B cell (primary cell): ENCODE measurements around the gene DNAJB8. TPM values are rescaled to one million over a fixed set of nuclear protein-coding genes. Genes with fewer than 3 reads are reported as not detected.

Experiments used
- ATAC-seq: fragments of 200-7000 bp; cut with Tn5 transposase; one replicate; pipeline ENCODE4 v1.10.0; 2021; ENCODE audit warnings: low read depth, mild to moderate bottlenecking, moderate number of reproducible peaks, moderate library complexity
- CTCF ChIA-PET: fragments of 350-600 bp; sonication (Branson Sonifier 250); formaldehyde crosslinking; loops from one replicate; lab custom pipeline; 2021; ENCODE audit warnings: antibody characterized with exemption, inconsistent platforms; lab: Charles Lee
- POLR2A ChIA-PET: fragments of 350-600 bp; sonication (Branson Sonifier 250); formaldehyde crosslinking; loops from one replicate; lab custom pipeline; 2021; ENCODE audit warnings: antibody characterized with exemption; lab: Charles Lee
- DNase-seq: peaks from one replicate; pipeline ENCODE4 v3.0.0; 2013
- H2AFZ ChIP-seq: 2 replicates; pipeline ENCODE4 v1.6.1; 2012; ENCODE audit warnings: mild to moderate bottlenecking, low read depth, low read length; ENCODE audit not compliant: insufficient read depth, poor library complexity, severe bottlenecking
- H3K27ac ChIP-seq, 2 donors: 1 replicate in 1 of 2; 2 replicates in 1 of 2; pipeline ENCODE4 v1.5.1; 2012 to 2013; ENCODE audit warnings: low read length in 2 of 2, mild to moderate bottlenecking in 2 of 2, moderate library complexity in 1 of 2
- H3K27me3 ChIP-seq, 4 experiments: fragments of 200-600 bp in 1 of 4; sonication (generic) in 1 of 4; replicated peaks in 1 of 4; 1 replicate in 2 of 4; 2 replicates in 2 of 4; pipeline versions ENCODE4 v1.6.1 to v1.7.0; 2013 to 2016; ENCODE audit warnings: low read length in 3 of 4, mild to moderate bottlenecking in 2 of 4, mixed read lengths in 1 of 4, moderate library complexity in 1 of 4; ENCODE audit not compliant: insufficient read depth in 4 of 4, control insufficient read depth in 3 of 4; ENCODE audit errors: control extremely low read depth in 1 of 4
- H3K36me3 ChIP-seq, 2 experiments: replicated peaks in 1 of 2; 1 replicate in 1 of 2; 2 replicates in 1 of 2; pipeline versions ENCODE4 v1.6.1 to v1.7.1; 2013; ENCODE audit warnings: low read length in 1 of 2; ENCODE audit not compliant: insufficient read depth in 2 of 2, control insufficient read depth in 1 of 2; ENCODE audit errors: control extremely low read depth in 1 of 2, extremely low read depth in 1 of 2
- H3K4me1 ChIP-seq, 2 donors: fragments of 200-600 bp in 1 of 2; sonication (generic) in 1 of 2; 1 replicate in 1 of 2; 2 replicates in 1 of 2; pipeline versions ENCODE4 v1.5.1 to v1.6.1; 2013 to 2017; ENCODE audit warnings: low read length in 2 of 2; ENCODE audit not compliant: control insufficient read depth in 2 of 2, insufficient read depth in 2 of 2
- H3K4me2 ChIP-seq: replicated peaks from 2 replicates; pipeline ENCODE3; 2012; ENCODE audit warnings: mild to moderate bottlenecking, low read depth, low read length; ENCODE audit not compliant: poor library complexity, severe bottlenecking
- H3K4me3 ChIP-seq, 5 experiments: fragments of 200-600 bp in 1 of 5; sonication (generic) in 1 of 5; 1 replicate in 3 of 5; 2 replicates in 2 of 5; pipeline versions ENCODE4 v1.5.1 to v1.7.0; 2011 to 2016; ENCODE audit warnings: low read length in 4 of 5, mild to moderate bottlenecking in 4 of 5, low read depth in 2 of 5, control low read depth in 1 of 5, moderate library complexity in 1 of 5; ENCODE audit not compliant: insufficient read depth in 1 of 5; ENCODE audit errors: control extremely low read depth in 1 of 5, extremely low read depth in 1 of 5
- H3K79me2 ChIP-seq: fragments of 200-600 bp; sonication (generic); one replicate; pipeline ENCODE4 v1.6.0; 2016; ENCODE audit warnings: low read length; ENCODE audit not compliant: control insufficient read depth, insufficient read depth
- H3K9ac ChIP-seq: fragments of 200-600 bp; sonication (generic); 2 replicates; pipeline ENCODE4 v1.6.1; 2017; ENCODE audit warnings: mild to moderate bottlenecking, low read length, moderate library complexity
- H3K9me3 ChIP-seq, 3 donors: one replicate each; pipeline versions ENCODE4 v1.6.1 to v1.7.1; 2013; ENCODE audit warnings: low read length in 2 of 3; ENCODE audit not compliant: control insufficient read depth in 2 of 3, insufficient read depth in 1 of 3; ENCODE audit errors: control extremely low read depth in 1 of 3
- H4K20me1 ChIP-seq: 2 replicates; pipeline ENCODE4 v1.6.0; 2012; ENCODE audit warnings: mild to moderate bottlenecking, low read length; ENCODE audit not compliant: insufficient read depth, control insufficient read depth, poor library complexity, severe bottlenecking
- H3K27ac Mint-ChIP-seq: one replicate; pipeline ENCODE4 v1.8.0; 2021; ENCODE audit warnings: mixed read lengths
- H3K27me3 Mint-ChIP-seq: one replicate; pipeline ENCODE4 v1.8.0; 2021; ENCODE audit warnings: mixed read lengths
- H3K4me1 Mint-ChIP-seq: one replicate; pipeline ENCODE4 v1.8.0; 2021; ENCODE audit warnings: mixed read lengths
- H3K4me3 Mint-ChIP-seq: one replicate; pipeline ENCODE4 v1.8.0; 2021; ENCODE audit warnings: mixed read lengths
- H3K9me3 Mint-ChIP-seq: one replicate; pipeline ENCODE4 v1.8.0; 2022; ENCODE audit warnings: mixed read lengths; ENCODE audit not compliant: insufficient read depth
- CTCF ChIP-seq: fragments of 200-600 bp; IDR thresholded peaks from one replicate; pipeline ENCODE4 v1.8.0; 2022; ENCODE audit warnings: antibody characterized with exemption, mild to moderate bottlenecking
- EZH2 ChIP-seq: IDR thresholded peaks from 2 replicates; pipeline ENCODE4 v1.6.1; 2012; ENCODE audit warnings: borderline replicate concordance, low read depth, mild to moderate bottlenecking, moderate library complexity, low read length; ENCODE audit not compliant: insufficient read depth, poor library complexity, severe bottlenecking
- WGBS: methylation state at CpG from one replicate; pipeline ENCODE4 v1.1.5; 2013; ENCODE audit warnings: missing lambda C conversion rate; ENCODE audit not compliant: insufficient coverage; 5-methylcytosine and 5-hydroxymethylcytosine counted together
- intact Hi-C: fragments of 100-400 bp; cut with micrococcal nuclease; formaldehyde crosslinking; loops from one replicate; pipeline ENCODE4 v1.10.0; 2022
- polyA plus RNA-seq: library from polyadenylated mRNA; depleted of rRNA; stranded (reverse); fragments of >200 nt; gene quantifications from 2 replicates; pipeline ENCODE4 v1.2.3, GENCODE V29; 2012
- total RNA-seq, 2 donors: library from RNA; stranded (reverse); fragments of 120-200 nt in 1 of 2; gene quantifications; 1 replicate in 1 of 2; 2 replicates in 1 of 2; pipeline versions ENCODE4 v1.2.3 to v1.2.4, GENCODE V29; 2013 to 2022

DNAJB8 gene
- total and polyA plus RNA-seq, 2 donors (not counting 1 experiment from before 2014, with no cell fraction given): not detected

DNA sequence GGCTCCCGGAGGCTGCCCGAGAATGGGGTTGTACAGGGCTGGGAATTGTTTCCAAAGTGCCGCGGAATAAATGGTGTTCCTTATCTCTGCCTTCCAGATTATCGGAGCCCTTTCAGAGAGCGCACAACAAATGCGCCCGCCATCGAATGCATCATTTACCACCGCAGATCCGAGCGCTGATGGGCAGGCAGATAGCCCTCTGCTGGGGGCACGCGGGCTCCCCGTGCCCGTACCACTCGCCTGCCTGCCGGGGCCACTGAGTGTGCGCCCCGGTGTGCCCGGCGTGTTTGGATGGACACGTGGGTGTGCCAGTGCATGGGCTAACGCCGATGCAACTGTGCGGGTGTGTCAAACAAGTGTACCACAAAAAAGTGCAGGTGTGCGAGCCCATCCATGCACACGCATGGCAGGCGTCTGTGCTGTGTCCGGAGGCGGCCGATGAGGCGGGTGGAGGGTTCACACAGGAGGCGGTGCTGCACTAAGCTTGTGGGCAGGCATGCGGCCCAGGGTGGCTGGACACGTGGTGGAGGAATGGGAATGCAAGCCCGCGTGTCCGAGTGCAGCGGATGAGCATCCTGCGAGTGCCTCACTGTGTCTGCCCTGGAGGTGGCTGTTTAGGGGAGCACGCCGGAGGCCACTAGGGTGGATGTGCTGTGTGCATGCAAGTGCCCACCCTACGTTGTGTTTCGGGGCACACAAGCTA lies 30.1 kb upstream of the DNAJB8 start:
- Mint-ChIP-seq H3K27ac (no peak overlapping the region), H3K9me3 (no peaks in the 10 kb centered on the region), H3K27me3 (peaks cover 75% of the 10 kb centered on the region), H3K4me3 (peak overlapping the region; percentile 79), H3K4me1 (peaks cover 27% of the 10 kb centered on the region)
- Histone ChIP-seq H3K27me3 (peaks cover 0 to 62% (median 37%) of the 10 kb centered on the region in 4 experiments), H3K79me2 (no peaks in the 10 kb centered on the region), H3K27ac (no peak overlapping the region), H2AFZ (no peak overlapping the region), H3K9me3 (peaks cover 0 to 5% (median 0%) of the 10 kb centered on the region in 3 donors), H3K4me1 (peaks cover 21 to 25% of the 10 kb centered on the region in 2 donors), H4K20me1 (no peaks in the 10 kb centered on the region), H3K36me3 (no peaks in the 10 kb centered on the region), H3K4me3 (no peak overlapping the region), H3K9ac (no peak overlapping the region), H3K4me2 (peak overlapping the region; percentile 85)
- POLR2A ChIA-PET: no interaction called here
- ATAC-seq: no peak
- 86% methylated on average over 45 of the region's 45 CpGs for WGBS
- intact Hi-C loops: no loop called here
- DNase-seq: no peak
- TF ChIP-seq CTCF: no peak
- no peak for TF ChIP-seq EZH2
- CTCF ChIA-PET: interaction anchor here (1.0 to 1.2 kb wide), 4 partner anchors 70 to 402 kb away, joined by 3 to 7 read pairs (median 3); no protein-coding TSS in a partner anchor

GRCh38 chr3:128496019-128496601 lies 29.4 kb upstream of the DNAJB8 start:
- peaks cover 73% of the 10 kb centered on the region for H3K27me3 Mint-ChIP-seq
- H3K9me3 ChIP-seq: peaks cover 0 to 11% (median 0%) of the 10 kb centered on the region in 3 donors
- peaks cover 34% of the 10 kb centered on the region for H3K4me1 Mint-ChIP-seq
- DNase-seq: no peak
- intact Hi-C loops: no loop called here
- peaks cover 0 to 69% (median 42%) of the 10 kb centered on the region in 4 experiments for H3K27me3 ChIP-seq
- H3K4me3 ChIP-seq: no peak overlapping the region
- no peak overlapping the region for H3K4me2 ChIP-seq
- POLR2A ChIA-PET: no interaction called here
- no peaks in the 10 kb centered on the region for H4K20me1 ChIP-seq
- CTCF ChIA-PET: interaction anchor here (1.3 kb wide), 1 partner anchor 70 kb away, joined by 4 read pairs; no protein-coding TSS in a partner anchor
- H3K36me3 ChIP-seq: no peaks in the 10 kb centered on the region
- H3K9ac ChIP-seq: no peak overlapping the region
- no peak overlapping the region for H2AFZ ChIP-seq
- TF ChIP-seq EZH2 (no peak), CTCF (no peak)
- no peaks in the 10 kb centered on the region for H3K79me2 ChIP-seq
- no peak for ATAC-seq
- peaks cover 25 to 31% of the 10 kb centered on the region in 2 donors for H3K4me1 ChIP-seq
- H3K27ac ChIP-seq: no peak overlapping the region
- no peak overlapping the region for H3K27ac Mint-ChIP-seq
- H3K9me3 Mint-ChIP-seq: no peaks in the 10 kb centered on the region
- peak overlapping the region; percentile 44 for H3K4me3 Mint-ChIP-seq
- WGBS: 78% methylated on average over 32 of the region's 32 CpGs
